Activated effector memory CD4-positive, alpha-beta T cell treated with Interleukin-2 at 50 U/mL for 16 hours (primary cell): ENCODE data around the gene PTPN11.
"Not testable (repeated sequence)": the region's sequence is repeated elsewhere in the genome, so short reads cannot be mapped to it uniquely, and the experiment has no call there.

Source experiments
- DNase-seq: peaks from one replicate; pipeline ENCODE4 v3.0.0-alpha.2; 2020

PTPN11 gene

DNA sequence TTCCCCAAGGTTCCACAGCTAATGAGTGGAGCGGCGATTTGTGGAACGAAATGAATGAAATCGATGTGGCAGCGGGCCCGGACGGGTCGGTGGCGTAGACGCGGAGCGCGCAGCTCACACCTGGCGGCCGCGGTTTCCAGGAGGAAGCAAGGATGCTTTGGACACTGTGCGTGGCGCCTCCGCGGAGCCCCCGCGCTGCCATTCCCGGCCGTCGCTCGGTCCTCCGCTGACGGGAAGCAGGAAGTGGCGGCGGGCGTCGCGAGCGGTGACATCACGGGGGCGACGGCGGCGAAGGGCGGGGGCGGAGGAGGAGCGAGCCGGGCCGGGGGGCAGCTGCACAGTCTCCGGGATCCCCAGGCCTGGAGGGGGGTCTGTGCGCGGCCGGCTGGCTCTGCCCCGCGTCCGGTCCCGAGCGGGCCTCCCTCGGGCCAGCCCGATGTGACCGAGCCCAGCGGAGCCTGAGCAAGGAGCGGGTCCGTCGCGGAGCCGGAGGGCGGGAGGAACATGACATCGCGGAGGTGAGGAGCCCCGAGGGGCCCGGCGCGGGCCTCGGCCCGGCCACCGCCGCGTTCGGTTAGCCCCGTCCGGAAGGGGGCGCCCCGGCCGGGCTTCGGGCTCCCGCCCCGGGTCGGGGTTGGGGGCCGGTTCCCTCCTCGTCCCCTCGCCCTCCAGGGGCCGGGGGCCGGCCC, at the start of gene PTPN11:
PTPN11 (plus strand) TSS at position 340 of the 689 bp plus-strand sequence; CDS start at position 505, 165 bp downstream.
- DNase-seq: peak; percentile 85

DNA sequence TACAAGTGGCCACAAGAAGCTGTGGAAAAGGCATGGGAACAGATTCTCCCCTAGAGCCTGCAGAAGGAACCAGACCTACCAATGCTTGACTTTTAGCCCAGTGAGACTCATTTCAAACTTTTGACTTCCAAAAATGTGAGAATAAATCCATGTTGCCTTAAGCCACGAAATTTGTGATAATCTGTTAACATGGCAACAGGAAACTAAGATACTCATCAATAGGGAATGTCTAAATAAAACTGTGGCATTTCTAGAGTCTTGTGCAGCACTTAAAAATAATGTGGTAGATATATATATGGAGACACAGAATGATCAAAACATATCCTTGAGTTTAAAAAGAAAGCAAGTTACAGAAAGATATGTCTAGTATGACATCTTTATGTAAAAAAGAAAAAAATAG, 48.5 kb upstream of the PTPN11 start:
- DNase-seq: no peak

DNA sequence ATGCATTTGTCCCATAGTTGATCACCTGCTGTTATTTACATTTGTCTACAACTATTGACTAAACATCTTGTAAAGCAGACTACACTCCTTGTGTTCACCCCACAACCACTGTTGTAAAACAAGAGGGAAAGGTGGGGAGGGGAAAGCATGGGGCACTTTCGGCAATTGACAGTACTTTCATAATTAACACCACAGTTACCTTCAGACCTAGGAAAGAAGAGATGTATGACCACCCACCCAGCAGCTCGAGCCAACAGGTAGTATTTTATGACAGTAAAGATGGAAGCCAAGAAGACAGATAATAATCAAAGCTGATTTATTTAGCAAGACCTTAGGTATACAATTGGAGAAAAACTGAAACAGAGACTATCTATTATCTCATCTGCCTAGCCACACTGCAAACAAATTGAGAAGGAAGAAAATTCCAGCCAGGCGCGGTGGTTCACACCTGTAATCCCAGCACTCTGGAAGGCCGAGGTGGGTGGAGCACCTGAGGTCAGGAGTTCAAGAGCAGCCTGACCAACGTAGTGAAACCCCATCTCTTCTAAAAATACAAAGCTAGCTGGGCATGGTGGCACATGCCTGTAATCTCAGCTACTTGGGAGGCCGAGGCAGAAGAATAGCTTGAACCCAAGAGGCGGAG, 47.8 kb upstream of the PTPN11 start:
- no peak for DNase-seq

DNA sequence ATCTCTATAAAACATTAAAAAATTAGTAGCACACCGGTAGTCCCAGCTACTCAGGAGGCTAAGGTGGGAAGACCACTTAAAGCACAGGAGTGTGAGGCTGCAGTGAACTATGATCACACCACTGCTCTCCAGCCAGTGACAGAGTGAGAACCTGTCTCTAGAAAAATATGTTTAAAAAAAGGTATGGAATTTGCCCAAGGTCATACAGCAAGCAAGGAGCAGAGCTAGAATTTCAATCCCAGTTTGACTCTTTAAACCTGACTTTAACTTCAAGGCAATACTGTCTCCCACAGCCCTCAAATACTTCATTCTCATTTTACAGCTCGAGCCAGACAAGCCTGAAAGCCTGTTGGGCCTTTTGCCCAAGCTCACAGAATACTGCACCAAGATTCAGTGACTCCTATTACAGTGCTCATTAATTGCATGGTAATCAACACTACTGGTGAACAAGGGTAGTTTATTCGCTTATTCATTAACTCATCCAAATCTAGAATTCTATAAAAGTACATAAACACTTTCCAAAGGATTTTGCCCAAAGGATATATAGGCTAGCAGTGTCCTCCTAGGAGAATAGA, 44.5 kb upstream of the PTPN11 start:
- no peak for DNase-seq

DNA sequence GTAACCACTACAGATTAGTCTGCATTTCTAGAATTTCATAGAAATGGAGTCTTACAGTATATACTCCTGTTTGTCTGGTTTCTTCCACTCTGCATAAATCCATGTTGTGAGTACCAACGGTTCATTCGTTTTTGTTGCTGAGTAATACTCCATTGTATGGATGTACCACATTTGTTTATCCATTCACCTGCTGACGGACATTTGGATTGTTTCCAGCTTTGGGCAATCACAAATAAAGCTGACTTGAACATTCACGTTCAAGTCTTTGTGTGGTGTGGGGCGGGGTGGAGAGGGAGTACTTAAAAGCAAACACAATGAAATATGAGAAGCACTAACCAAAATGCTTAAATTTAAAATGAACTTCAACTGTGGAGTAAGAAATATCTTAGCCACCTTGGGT, 43.6 kb upstream of the PTPN11 start:
- DNase-seq: no peak

DNA sequence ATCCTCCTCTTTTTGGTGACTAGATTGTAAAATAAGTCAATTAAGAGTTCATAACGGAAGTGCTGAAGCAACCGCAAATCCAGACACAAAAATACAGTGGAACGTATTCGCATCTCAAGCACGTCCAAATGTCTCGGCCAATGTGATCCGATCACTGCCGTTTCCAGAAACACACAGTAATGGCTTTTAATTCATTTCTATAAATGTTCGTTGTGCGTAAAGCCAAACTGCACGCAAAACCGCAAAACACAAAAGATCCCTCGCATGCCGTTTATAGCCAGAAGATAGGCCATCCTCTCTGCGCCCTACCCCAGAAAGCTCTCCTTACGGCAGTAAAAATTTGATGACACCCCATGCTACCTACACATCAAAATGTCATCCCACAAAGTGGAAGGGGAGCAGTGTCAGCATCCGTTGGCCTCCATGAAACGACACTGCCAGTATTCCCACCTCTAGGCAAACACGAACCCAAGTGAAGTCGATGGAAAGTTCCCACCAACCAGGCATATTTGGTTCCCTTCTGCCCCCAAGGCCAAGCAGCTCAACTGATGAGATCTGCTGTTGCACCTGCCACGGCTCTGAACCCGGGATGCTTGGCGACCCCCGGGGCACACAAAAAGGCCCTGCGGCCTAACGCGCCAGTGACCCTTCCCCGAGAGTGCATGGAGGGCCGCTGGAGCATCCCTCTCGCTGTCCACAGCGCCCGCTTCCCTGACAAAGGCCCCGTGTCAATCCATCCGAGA, 37.9 kb upstream of the PTPN11 start:
- DNase-seq: no peak

DNA sequence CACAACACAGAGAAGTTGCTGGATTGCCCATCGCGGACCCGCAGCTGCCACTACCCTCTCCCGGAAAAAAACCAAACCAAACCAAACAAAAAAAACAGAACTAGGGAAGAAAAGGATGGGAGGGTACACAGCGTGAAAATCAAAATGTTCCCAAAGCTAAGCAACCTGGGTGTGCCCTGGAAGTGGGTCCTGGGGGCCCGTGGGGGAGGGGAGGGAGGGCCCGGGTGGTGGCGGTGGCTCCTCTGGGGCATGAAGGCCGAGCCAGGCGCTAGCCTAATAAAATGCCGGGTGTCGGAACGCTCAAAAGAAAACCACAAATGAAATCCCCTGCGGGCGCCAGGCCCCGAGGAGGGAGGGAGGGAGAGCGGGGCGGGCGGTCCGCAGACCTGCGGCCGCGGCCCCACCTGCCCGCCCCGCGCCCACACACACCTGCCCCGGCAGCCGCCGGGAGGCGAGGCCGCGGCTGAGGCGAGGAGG, 37.3 kb upstream of the PTPN11 start:
- peak; percentile 13 for DNase-seq

DNA sequence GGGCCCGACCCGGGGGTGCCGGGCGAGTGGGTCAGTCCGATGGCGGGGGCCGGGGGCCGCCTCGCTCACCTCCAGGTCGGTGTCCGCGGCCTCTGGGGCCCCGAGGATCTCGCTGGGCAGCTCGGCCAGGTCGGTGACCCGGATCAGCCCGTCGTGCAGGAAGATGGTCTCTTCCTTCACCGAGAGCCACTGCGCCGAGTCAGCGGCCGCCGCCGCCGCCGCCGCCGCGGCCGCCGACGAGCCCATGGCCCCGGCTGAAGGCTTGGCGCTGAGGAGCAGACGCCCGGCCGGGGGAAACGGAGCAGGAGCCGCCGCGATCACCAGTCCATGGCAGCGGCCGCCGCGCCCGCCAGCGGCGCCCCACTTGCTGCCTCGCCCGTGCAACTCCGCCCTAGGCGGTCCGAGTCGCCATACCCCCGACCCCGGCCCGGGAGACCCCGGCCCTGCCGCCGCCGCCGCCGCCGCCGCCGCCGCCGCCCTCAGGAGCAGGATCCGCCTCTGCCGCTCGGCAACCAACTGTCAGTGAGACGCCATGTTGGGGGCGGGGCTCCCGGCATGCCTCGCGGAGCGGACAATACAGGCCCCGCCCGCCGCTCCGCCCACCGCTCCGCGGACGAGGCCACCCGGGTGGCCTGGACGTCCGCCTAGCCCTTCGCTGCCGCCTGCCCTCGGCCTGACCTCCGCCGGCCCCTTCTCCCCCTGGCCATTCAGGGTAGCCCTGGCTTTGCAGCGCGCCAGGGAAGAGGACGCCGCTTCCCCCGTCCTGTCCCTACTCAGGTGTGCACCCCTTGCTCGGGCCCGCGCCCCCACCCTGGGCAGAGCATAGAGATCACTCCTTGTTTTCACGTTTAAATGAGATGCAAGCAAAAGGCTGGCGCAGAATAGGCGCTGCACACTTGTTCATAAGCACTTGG, 36.6 kb upstream of the PTPN11 start, which contains the start of gene HECTD4:
HECTD4 (minus strand) TSS at position 549 of the 914 bp plus-strand sequence; CDS start at position 246, 303 bp downstream.
- DNase-seq: peak; percentile 87

DNA sequence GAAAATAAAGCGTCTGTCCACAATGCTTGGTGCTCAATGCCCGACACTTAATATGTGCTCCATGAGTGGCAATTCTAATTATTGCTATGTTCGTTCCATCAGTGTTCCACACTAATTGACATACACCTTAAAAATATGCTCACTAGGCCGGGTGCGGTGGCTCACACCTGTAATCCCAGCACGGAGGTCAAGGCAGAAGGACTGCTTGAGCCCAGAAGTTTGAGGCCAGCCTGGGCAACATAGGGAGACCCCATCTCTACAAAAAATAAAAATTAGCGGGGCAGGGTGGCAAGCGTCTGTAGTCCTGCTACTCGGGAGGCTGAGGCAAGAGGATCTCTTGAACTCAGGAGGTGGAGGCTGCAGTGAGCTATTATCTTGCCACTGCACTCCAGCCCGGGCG, 35.9 kb upstream of the PTPN11 start:
- DNase-seq: no peak

DNA sequence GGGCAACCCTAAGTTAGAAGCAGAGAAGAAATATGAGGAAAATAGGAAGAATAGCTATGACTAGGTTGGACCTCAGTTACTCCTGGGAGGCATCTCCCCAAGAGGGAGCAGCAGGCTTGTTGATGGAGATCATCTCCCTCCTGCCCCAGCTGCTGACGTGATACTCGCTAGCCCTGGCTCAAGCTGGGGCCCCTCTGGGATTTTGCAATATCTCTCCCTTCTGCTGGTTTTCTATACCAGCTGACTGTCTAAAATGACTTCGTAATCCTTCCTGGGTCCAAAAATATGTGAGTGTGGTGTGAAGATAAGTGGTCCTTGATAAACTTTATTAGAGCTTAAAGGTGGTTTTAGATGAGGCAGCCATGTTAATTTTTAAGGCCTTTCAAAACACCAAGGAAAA, 32.0 kb upstream of the PTPN11 start:
- no peak for DNase-seq

DNA sequence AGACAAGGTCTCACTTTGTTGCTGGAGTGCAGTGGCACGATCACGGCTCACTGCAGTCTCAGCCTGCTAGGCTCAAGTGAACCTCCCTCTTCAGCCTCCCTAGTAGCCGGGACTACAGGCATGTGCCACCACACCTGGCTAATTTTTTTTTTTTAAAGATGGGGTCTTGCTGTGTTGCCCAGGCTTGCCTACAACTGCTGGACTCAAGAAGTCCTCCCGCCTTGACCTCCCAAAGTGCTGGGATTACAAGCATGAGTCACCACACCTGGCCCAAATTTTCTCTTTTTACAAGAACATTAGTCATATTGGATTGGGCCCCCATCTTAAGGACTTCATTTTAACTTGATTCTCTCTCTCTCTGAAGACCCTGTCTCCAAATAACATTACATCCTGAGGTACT, 29.5 kb upstream of the PTPN11 start:
- DNase-seq: no peak

DNA sequence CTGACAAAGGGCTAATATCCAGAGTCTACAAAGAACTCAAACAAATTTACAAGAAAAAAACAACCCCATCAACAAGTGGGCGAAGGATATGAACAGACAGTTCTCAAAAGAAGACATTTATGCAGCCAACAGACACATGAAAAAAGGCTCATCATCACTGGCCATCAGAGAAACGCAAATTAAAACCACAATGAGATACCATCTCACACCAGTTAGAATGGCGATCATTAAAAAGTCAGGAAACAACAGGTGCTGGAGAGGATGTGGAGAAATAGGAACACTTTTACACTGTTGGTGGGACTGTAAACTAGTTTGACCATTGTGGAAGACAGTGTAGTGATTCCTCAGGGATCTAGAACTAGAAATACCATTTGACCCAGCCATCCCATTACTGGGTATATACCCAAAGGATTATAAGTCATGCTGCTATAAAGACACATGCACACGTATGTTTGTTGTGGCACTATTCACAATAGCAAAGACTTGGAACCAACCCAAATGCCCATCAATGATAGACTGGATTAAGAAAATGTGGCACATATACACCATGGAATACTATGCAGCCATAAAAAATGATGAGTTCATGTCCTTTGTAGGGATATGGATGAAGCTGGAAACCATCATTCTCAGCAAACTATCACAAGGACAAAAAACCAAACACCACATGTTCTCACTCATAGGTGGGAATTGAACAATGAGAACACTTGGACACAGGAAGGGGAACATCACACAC, 28.7 kb upstream of the PTPN11 start:
- not testable (repeated sequence) for DNase-seq

DNA sequence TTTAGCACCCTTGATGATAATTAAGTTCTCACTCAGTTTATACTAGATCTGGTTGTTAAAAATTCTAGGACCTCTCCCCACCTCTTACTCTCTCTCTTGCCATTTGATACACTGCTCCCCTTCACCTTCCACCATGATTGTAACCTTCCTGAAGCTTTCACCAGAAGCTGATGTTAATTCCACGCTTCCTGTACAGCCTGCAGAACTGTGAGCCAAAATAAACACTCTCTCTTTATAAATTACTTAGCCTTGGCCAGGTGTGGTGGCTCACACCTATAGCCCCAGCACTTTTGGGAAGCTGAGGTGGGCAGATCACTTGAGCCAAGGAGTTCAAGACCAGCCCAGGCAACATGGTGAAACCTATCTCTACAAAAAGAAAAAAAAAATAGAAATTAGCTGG, 25.4 kb upstream of the PTPN11 start:
- DNase-seq: no peak

DNA sequence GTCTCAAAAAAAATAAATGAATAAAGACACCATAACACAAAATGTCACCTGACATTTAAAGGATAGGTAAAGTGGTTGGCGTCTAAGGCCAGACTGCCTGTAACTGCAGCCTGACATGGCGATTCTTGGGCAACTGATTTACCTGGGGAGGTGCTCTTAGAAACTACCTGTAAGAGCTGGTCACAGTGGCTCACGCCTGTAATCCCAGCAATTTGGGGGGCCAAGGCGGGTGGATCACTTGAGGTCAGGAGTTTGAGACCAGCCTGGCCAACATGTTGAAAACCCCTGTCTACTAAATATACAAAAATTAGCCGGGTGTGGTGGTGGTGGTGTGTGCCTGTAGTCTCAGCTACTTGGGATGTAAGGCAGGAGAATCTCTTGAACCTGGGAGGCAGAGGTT, 17.7 kb upstream of the PTPN11 start:
- DNase-seq: no peak

DNA sequence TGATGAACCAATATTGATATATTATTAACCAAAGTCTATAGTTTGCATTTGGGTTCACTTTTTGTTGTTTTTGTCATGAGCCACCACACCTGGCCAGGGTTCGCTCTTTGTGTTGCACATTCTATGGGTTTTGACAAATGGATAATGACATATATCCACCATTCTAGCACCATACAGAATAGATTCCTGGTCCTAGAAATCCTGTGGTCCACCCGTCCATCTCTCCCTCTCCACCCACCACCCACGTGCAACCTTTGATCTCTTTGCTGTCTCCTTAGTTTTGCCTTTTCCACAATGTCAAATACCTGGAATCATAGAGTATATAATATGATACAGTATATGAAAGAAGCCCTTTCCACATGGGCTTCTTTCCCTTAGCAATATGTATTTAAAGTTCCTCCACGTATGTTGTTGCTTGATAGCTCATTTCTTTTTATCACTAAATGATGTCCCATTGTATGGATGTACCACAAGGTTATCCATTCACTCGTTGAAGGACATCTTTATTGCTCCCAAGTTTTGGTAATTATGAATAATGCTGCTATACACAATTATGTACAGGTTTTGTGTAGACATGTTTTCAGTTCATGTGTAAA, 16.7 kb upstream of the PTPN11 start:
- DNase-seq: no peak

DNA sequence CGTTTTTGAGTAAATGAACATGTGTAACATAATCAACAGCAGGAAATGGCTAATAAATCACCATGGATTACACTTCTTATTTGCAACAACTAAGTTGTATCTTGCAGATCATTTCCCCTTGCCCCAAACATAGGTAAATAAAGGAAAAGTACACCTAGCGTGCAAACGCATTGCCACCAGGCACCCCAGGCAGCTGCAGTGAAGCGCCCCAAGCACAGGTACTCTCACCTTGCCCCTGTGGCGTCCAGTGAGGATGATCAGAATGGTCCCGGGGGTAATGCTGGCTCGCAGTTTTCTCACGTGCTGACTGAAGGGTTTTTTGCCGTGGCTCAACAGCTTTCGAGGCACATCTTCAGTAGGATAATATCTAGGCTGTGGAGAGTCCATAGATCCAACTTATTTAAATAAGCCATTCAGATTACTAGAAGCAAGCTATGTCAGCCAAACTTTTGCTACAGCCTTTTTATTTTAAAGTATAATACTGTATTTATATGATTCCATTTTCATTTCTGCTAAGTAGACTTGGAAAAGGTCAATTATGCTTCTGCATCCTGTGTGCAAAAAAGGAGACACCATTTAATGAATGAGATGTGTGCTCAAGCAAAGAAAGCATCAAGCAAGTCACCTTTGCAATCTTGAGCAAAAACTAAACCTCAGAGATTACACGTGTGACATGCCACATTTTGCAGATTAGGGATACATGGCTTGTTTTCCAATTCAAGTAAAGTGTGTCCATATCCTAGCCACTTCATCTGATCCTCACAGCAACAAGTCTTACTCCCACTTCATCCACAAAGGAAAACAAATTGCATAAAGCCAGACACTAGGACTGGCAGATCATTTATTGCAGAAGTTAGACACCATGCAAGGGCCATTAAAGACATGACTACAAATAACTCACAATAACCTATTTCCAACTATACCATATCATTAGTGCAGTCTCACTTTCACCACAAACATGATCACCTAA, 11.9 kb upstream of the PTPN11 start:
- no peak for DNase-seq

DNA sequence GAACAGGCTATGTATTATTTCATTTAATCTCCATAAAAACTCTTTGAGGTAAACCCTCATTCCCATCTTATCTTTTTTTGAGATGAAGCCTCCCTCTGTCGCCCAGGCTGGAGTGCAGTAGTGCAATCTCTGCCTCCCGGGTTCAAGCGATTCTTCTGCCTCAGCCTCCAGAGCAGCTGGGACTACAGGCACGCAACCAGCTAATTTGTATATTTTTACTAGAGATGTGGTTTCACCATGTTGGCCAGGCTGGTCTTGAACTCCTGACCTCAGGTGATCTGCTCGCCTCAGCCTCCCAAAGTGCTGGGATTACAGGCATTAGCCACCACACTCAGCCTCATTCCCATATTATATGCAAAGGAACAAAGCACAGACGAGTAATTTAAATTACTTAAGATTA, 11.1 kb upstream of the PTPN11 start:
- not testable (repeated sequence) for DNase-seq

DNA sequence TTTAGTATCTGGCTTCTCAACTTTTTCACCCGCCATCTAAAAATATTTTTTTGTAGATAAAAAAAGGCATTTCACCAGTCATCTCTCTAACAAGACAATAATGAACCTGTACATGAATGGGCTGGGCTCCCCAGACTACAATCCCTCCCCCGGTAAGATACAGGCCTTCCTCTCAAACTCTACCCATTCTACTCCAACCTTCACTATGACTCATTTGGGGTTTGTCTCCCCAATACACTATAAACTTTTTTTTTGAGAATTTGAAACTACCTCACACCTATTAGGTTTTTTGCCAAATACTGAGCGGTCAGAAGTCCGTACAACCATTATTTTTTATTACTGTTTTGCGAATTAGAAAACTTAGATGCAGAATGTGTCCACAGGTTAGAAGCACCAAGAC, 10.1 kb upstream of the PTPN11 start:
- no peak for DNase-seq

DNA sequence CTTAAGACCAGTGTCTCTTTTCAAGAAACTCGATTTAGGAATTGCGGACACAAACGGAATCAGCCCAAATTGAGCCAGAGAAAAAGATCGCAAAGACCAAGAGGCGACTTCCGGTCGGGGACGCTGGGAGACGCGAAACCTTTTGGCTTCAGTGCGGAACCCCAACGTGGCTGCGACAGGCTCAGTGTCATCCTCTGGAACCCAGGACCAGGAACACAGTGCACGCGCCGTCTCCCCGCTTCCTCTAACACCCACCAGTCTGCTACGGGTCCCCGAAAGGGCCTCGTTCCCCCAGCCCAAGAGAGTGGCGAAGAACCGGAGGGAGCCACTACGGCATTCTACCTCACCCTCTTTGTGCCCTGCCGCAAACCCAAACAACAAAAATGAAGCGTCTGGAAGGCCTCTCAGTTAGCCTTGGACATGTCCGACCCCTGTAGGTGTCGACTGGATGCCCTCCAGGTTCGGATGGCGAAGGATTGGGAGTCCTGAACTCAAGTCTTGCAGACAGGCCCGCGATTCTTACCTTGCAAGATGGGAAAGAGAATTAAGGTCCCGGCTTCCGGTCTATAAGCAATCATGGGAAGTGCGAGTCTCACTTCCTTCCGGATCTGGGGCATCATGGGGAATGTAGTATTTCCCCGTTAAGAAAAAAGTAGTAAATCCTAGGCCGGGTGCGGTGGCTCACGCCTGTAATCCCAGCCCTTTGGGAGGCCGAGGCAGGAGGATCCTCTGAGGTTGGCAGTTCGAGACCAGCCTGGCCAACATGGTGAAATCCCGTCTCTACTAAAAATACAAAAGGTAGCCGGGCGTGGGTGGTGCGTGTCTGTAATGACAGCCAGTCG, 9.5 kb upstream of the PTPN11 start, which contains the start of gene RPL6:
RPL6 (minus strand) TSS at position 542 of the 842 bp plus-strand sequence. CDS start 949 bp downstream, outside the sequence.
- DNase-seq: peak; percentile 69
